Neural progenitor cell (in vitro differentiated cells): ENCODE measurements around the gene FBXL13.

Experiments used
- CTCF ChIP-seq: fragments of 200-600 bp; sonication (generic); IDR thresholded peaks from 2 replicates; pipeline ENCODE4 v1.5.1; 2017; ENCODE audit warnings: antibody characterized with exemption, mild to moderate bottlenecking
- EZH2 ChIP-seq: fragments of 200-600 bp; sonication (generic); IDR thresholded peaks from 2 replicates; pipeline ENCODE4 v1.6.1; 2017; ENCODE audit warnings: antibody characterized with exemption, mild to moderate bottlenecking, moderate library complexity
- EZH2phosphoT487 ChIP-seq: fragments of 200-600 bp; sonication (generic); IDR thresholded peaks from 2 replicates; pipeline ENCODE4 v1.6.1; 2017; ENCODE audit warnings: antibody characterized with exemption

DNA sequence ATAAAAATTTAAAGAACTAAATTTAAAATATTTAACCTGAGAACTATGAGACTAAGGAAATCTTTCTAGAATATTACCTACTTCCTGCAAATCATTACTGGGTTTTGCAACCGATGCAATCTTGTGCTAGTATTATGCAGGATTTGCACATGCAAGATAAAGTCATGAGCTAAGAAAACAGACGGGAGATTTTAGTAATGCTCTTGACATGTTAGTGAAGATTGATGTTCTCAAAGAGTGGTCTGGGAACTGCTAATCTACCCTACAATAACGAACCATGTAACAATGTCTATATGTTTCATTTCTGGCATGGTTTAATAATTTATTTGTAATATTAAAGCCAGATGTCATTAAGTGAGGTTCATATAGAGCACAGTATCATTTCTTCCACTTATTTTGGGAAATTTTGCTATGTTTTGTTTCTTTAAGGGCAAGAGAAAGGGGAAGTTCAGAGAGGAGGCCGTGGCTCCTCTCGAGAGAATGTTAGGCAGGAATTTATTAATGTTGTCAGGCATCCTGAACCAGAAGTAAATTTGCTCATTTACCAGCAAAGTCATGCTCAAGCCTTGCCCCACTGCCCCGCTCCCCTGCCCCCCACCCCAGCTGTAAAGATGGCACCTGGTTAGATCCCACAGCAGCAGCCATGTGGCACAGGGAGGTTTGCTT, 139.0 kb downstream of the FBXL13 start:
- TF ChIP-seq CTCF (no peak), EZH2 (no peak), EZH2phosphoT487 (no peak)
